ENCODE data around the gene WDR90. TPM values are rescaled to one million over a fixed set of nuclear protein-coding genes. Genes with fewer than 3 reads are reported as not detected.

WDR90 gene
- total RNA-seq, 1 experiment from 2014 or later: 57.8 TPM

DNA sequence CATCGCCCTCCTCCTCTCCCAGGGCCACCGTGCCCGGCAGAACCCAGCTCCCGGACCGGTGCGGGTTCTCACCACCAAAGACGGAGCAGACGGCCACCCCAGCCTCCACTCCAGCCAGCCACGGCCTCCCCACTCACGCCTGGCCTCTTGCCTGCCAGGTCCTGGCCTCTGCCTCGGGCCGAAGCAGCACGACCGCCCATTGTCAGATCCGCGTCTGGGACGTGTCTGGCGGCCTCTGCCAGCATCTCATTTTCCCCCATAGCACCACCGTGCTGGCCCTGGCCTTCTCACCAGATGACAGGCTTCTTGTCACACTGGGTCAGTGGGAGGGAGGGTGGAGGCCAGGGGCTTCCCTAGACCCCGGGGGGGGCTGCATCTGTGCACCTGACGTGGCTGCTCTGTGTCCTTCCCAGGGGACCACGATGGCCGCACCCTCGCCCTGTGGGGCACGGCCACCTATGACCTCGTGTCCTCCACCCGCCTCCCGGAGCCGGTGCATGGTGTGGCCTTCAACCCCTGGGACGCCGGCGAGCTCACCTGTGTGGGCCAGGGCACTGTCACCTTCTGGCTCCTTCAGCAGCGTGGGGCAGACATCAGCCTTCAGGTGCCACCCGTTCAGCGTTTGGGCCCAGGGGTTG, 12.1 kb downstream of the WDR90 start:
- no TSS peak for BruUV-seq (replicated peaks)
- Histone ChIP-seq H3K27me3 (replicated peaks; ENCODE audit: control insufficient read depth, insufficient read depth, low read length) (no peaks in the 10 kb centered on the region), H3K36me3 (ENCODE audit: control insufficient read depth, insufficient read depth, low read length) (no peaks in the 10 kb centered on the region; the same call in 1 of the 2 replicates), H3K9me3 (no peaks in the 10 kb centered on the region), H3K4me3 (ENCODE audit: low read depth, low read length) (no peak overlapping the region), H3K4me1 (no peaks in the 10 kb centered on the region)
- Mint-ChIP-seq H3K4me1 (ENCODE audit: low read depth, unreplicated experiment) (no peaks in the 10 kb centered on the region), H3K27me3 (ENCODE audit: insufficient read depth, unreplicated experiment) (no peaks in the 10 kb centered on the region), H3K4me3 (ENCODE audit: unreplicated experiment) (no peak overlapping the region), H3K36me3 (ENCODE audit: insufficient read depth, unreplicated experiment) (no peaks in the 10 kb centered on the region), H3K9me3 (ENCODE audit: unreplicated experiment) (no peaks in the 10 kb centered on the region), H3K27ac (ENCODE audit: unreplicated experiment) (no peak overlapping the region)
- intact Hi-C loops (cut with micrococcal nuclease; ENCODE audit: unreplicated experiment): no loop called here
- CTCF ChIA-PET: no interaction called here
- DNase-seq: no peak
- POLR2A ChIA-PET: no interaction called here
- TF ChIP-seq, protein P1, sequence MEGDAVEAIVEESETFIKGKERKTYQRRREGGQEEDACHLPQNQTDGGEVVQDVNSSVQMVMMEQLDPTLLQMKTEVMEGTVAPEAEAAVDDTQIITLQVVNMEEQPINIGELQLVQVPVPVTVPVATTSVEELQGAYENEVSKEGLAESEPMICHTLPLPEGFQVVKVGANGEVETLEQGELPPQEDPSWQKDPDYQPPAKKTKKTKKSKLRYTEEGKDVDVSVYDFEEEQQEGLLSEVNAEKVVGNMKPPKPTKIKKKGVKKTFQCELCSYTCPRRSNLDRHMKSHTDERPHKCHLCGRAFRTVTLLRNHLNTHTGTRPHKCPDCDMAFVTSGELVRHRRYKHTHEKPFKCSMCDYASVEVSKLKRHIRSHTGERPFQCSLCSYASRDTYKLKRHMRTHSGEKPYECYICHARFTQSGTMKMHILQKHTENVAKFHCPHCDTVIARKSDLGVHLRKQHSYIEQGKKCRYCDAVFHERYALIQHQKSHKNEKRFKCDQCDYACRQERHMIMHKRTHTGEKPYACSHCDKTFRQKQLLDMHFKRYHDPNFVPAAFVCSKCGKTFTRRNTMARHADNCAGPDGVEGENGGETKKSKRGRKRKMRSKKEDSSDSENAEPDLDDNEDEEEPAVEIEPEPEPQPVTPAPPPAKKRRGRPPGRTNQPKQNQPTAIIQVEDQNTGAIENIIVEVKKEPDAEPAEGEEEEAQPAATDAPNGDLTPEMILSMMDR (IDR thresholded peaks at IDR 0.05; ENCODE audit: insufficient read depth in 1 of 2, low read depth in 1 of 2, low read length in 1 of 2, severe bottlenecking in 1 of 2, unreplicated experiment in 1 of 2): no peak

DNA sequence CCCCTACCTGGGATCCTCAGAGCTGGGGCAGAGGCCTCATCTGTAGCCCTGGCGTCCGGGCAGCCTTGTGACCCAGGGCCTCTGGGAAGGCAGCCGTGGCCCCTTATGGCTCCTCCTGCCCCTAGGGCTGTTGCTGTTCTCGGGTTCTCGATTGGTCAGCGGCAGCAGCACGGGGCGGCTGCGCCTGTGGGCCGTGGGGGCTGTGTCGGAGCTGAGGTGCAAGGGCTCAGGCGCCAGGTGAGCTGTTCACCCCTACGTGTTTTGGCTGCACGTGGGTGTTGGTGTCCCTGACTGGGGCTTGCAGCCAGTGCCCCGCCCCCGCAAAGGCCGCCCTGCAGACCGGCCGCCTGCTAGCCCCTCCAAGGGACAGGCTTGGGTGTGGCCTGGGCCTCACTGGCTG, 12.9 kb downstream of the WDR90 start:
- H3K36me3 Mint-ChIP-seq (ENCODE audit: insufficient read depth, unreplicated experiment): no peaks in the 10 kb centered on the region
- Histone ChIP-seq H3K36me3 (ENCODE audit: control insufficient read depth, insufficient read depth, low read length) (no peaks in the 10 kb centered on the region; the same call in 1 of the 2 replicates), H3K4me1 (no peaks in the 10 kb centered on the region), H3K27me3 (replicated peaks; ENCODE audit: control insufficient read depth, insufficient read depth, low read length) (no peaks in the 10 kb centered on the region), H3K9me3 (no peaks in the 10 kb centered on the region), H3K4me3 (ENCODE audit: low read depth, low read length) (no peak overlapping the region)
- no peak overlapping the region for H3K27ac Mint-ChIP-seq (ENCODE audit: unreplicated experiment)
- H3K9me3 Mint-ChIP-seq (ENCODE audit: unreplicated experiment): no peaks in the 10 kb centered on the region
- TF ChIP-seq, protein P1 (IDR thresholded peaks at IDR 0.05; ENCODE audit: insufficient read depth in 1 of 2, low read depth in 1 of 2, low read length in 1 of 2, severe bottlenecking in 1 of 2, unreplicated experiment in 1 of 2): no peak
- no peaks in the 10 kb centered on the region for H3K4me1 Mint-ChIP-seq (ENCODE audit: low read depth, unreplicated experiment)
- ChIA-PET POLR2A (no interaction called here), CTCF (no interaction called here)
- H3K27me3 Mint-ChIP-seq (ENCODE audit: insufficient read depth, unreplicated experiment): no peaks in the 10 kb centered on the region
- BruUV-seq (replicated peaks): no TSS peak
- no peak for DNase-seq
- no peak overlapping the region for H3K4me3 Mint-ChIP-seq (ENCODE audit: unreplicated experiment)
- intact Hi-C loops (cut with micrococcal nuclease; ENCODE audit: unreplicated experiment): no loop called here

DNA sequence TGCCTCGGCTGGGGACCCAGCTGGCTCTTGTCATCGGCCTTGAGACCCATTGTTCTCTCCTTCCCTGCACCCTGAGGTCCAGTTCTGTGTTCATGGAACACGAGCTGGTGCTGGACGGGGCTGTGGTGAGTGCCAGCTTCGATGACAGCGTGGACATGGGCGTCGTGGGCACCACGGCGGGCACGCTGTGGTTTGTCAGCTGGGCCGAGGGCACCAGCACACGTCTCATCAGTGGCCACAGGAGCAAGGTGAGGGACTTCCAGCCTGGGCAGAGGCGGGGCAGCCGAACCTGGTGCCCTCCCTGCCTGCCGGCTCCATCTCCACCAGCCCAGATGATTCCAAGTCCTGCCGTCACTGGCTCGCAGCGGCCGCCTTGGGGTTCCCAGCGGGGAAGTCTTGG, 13.4 kb downstream of the WDR90 start:
- POLR2A ChIA-PET: interaction anchor here (0.5 kb wide), 1 partner anchor 311 kb away, joined by 3 read pairs; no protein-coding TSS in a partner anchor
- intact Hi-C loops (cut with micrococcal nuclease; ENCODE audit: unreplicated experiment): no loop called here
- Histone ChIP-seq H3K36me3 (ENCODE audit: control insufficient read depth, insufficient read depth, low read length) (no peaks in the 10 kb centered on the region; the same call in 1 of the 2 replicates), H3K4me3 (ENCODE audit: low read depth, low read length) (no peak overlapping the region), H3K27me3 (replicated peaks; ENCODE audit: control insufficient read depth, insufficient read depth, low read length) (no peaks in the 10 kb centered on the region), H3K9me3 (no peaks in the 10 kb centered on the region), H3K4me1 (no peaks in the 10 kb centered on the region)
- H3K27ac Mint-ChIP-seq (ENCODE audit: unreplicated experiment): no peak overlapping the region
- no peak overlapping the region for H3K4me3 Mint-ChIP-seq (ENCODE audit: unreplicated experiment)
- no peak for DNase-seq
- CTCF ChIA-PET: no interaction called here
- H3K4me1 Mint-ChIP-seq (ENCODE audit: low read depth, unreplicated experiment): no peaks in the 10 kb centered on the region
- H3K27me3 Mint-ChIP-seq (ENCODE audit: insufficient read depth, unreplicated experiment): no peaks in the 10 kb centered on the region
- TF ChIP-seq, protein P1 (IDR thresholded peaks at IDR 0.05; ENCODE audit: insufficient read depth in 1 of 2, low read depth in 1 of 2, low read length in 1 of 2, severe bottlenecking in 1 of 2, unreplicated experiment in 1 of 2): no peak
- no peaks in the 10 kb centered on the region for H3K9me3 Mint-ChIP-seq (ENCODE audit: unreplicated experiment)
- BruUV-seq (replicated peaks): no TSS peak
- no peaks in the 10 kb centered on the region for H3K36me3 Mint-ChIP-seq (ENCODE audit: insufficient read depth, unreplicated experiment)

Measured in Caco-2 (cell line).